H1 (cell line): ENCODE data around the gene SPHK1.

Source experiments
- ATF2 ChIP-seq: IDR thresholded peaks from 2 replicates; pipeline ENCODE4 v1.6.1; 2012; ENCODE audit warnings: low read length, inconsistent platforms
- CBX5 ChIP-seq: fragments of 300-800, 300-1000 bp; sonication (generic); IDR thresholded peaks from 2 replicates; pipeline ENCODE4 v1.7.1; 2016; ENCODE audit warnings: antibody characterized with exemption, low read length, low read depth
- CTCF ChIP-seq, 3 experiments: IDR thresholded peaks; 1 replicate in 2 of 3; 2 replicates in 1 of 3; pipeline versions ENCODE4 v1.5.1 to v1.6.1; 2011; ENCODE audit warnings: low read length in 3 of 3, mild to moderate bottlenecking in 3 of 3, inconsistent platforms in 2 of 3, low read depth in 1 of 3, moderate library complexity in 1 of 3; ENCODE audit not compliant: insufficient read depth in 1 of 3; ENCODE audit errors: control extremely low read depth in 1 of 3
- EP300 ChIP-seq, 2 experiments: IDR thresholded peaks; 1 replicate in 1 of 2; 2 replicates in 1 of 2; pipeline ENCODE4 v1.6.1; 2011 to 2012; ENCODE audit warnings: low read depth in 2 of 2, low read length in 2 of 2, mild to moderate bottlenecking in 2 of 2, borderline replicate concordance in 1 of 2, inconsistent platforms in 1 of 2, moderate library complexity in 1 of 2
- GABPA ChIP-seq: IDR thresholded peaks from 2 replicates; pipeline ENCODE4 v1.6.1; 2011; ENCODE audit warnings: mild to moderate bottlenecking, low read length, moderate library complexity, borderline replicate concordance; ENCODE audit not compliant: insufficient read depth
- JUN ChIP-seq: IDR thresholded peaks from 2 replicates; pipeline ENCODE4 v1.6.1; 2011; ENCODE audit warnings: low read depth, mild to moderate bottlenecking, improper control_type of control experiment, low read length
- POLR2A ChIP-seq, 2 experiments: IDR thresholded peaks; 1 replicate in 1 of 2; 2 replicates in 1 of 2; pipeline ENCODE4 v1.6.1; 2011; ENCODE audit warnings: low read depth in 2 of 2, low read length in 2 of 2, mild to moderate bottlenecking in 2 of 2; ENCODE audit errors: control extremely low read depth in 1 of 2
- RXRA ChIP-seq: IDR thresholded peaks from 2 replicates; pipeline ENCODE4 v1.6.1; 2011; ENCODE audit warnings: low read depth, mild to moderate bottlenecking, low read length, moderate library complexity; ENCODE audit not compliant: insufficient read depth
- SP4 ChIP-seq: IDR thresholded peaks from 2 replicates; pipeline ENCODE4 v1.6.1; 2012; ENCODE audit warnings: low read length, inconsistent platforms
- TCF12 ChIP-seq: IDR thresholded peaks from 2 replicates; pipeline ENCODE4 v1.6.1; 2011; ENCODE audit warnings: low read depth, mild to moderate bottlenecking, low read length
- TF ChIP-seq, protein P1 (sequence below): IDR thresholded peaks from 2 replicates; pipeline ENCODE4 v1.6.1; 2011; ENCODE audit warnings: low read length, improper control_type of control experiment

DNA sequence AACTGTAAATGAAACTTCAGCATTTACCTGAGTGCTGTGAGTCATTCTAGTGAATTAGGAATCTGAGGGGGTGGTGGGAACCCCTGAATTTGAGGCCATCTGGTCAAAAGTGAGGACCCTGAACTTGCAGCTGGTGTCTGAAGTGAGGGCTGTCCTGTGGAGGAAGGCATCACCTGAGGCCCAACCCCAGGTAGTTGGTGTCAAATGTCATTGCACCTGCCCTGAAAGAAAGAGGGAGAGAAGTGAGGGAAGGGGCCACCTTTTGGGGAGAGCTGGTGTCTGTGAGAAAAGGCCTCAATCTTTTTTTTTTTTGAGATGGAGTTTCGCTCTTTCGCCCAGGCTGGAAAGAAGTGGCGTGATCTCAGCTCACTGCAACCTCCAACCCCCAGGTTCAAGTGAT lies 18.2 kb upstream of the SPHK1 start:
- TF ChIP-seq RXRA (no peak), ATF2 (no peak), POLR2A (IDR thresholded peaks at IDR 0.05; ENCODE audit: control extremely low read depth in 1 of 2, low read depth in 2 of 2, low read length in 2 of 2) (no peak), CBX5 (no peak), EP300 (IDR thresholded peaks at IDR 0.05; ENCODE audit: borderline replicate concordance in 1 of 2, low read depth in 2 of 2, low read length in 2 of 2) (no peak), GABPA (no peak), SP4 (no peak), CTCF (IDR thresholded peaks at IDR 0.05; ENCODE audit: control extremely low read depth in 1 of 3, insufficient read depth in 1 of 3, low read depth in 1 of 3, low read length in 3 of 3) (no peak), JUN (no peak), TCF12 (no peak)
- TF ChIP-seq, protein P1, sequence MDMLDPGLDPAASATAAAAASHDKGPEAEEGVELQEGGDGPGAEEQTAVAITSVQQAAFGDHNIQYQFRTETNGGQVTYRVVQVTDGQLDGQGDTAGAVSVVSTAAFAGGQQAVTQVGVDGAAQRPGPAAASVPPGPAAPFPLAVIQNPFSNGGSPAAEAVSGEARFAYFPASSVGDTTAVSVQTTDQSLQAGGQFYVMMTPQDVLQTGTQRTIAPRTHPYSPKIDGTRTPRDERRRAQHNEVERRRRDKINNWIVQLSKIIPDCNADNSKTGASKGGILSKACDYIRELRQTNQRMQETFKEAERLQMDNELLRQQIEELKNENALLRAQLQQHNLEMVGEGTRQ = no peak
